ENCODE data around the gene WWC2. TPM values are rescaled to one million over a fixed set of nuclear protein-coding genes. Genes with fewer than 3 reads are reported as not detected.
"Not testable (repeated sequence)": the region's sequence is repeated elsewhere in the genome, so short reads cannot be mapped to it uniquely, and the experiment has no call there.

Gene WWC2
- total RNA-seq, 4 donors from 2014 or later = 28.2 to 38.5 (median 37.0) TPM

- WGBS = 100% methylated on average over 2 of the region's 6 CpGs
- intact Hi-C loops (cut with DNase I) = no loop called here
Observed at GRCh38 chr4:183323295-183323694, 224.2 kb downstream of the WWC2 start.

GRCh38 chr4:183324056-183324455 lies 225.0 kb downstream of the WWC2 start:
- H3K9me3 ChIP-seq; H3K36me3 ChIP-seq; H3K27me3 ChIP-seq; intact Hi-C loops (cut with DNase I); H3K27ac ChIP-seq (replicated peaks in 1 of 4); DNase-seq (ENCODE audit: extremely low spot score); H3K4me3 ChIP-seq; H3K4me1 ChIP-seq: not testable (repeated sequence)
- WGBS = 96% methylated on average over 9 of the region's 11 CpGs

More at GRCh38 chr4:183323295-183323694, 224.2 kb downstream of the WWC2 start:
- no peaks in the 10 kb centered on the region for H3K27me3 ChIP-seq
- TF ChIP-seq POLR2AphosphoS5 (IDR thresholded peaks at IDR 0.05) (no peak), EP300 (IDR thresholded peaks at IDR 0.05) (no peak), POLR2A (IDR thresholded peaks at IDR 0.05; ENCODE audit: low read depth) (no peak), CTCF (IDR thresholded peaks at IDR 0.05) (no peak)
- no peak overlapping the region for H3K4me3 ChIP-seq
- H3K4me1 ChIP-seq = peaks cover 0 to 8% (median 0%) of the 10 kb centered on the region in 4 donors
- peaks cover 0 to 10% (median 5%) of the 10 kb centered on the region in 4 donors for H3K36me3 ChIP-seq
- H3K27ac ChIP-seq (replicated peaks in 1 of 4) = no peak overlapping the region
- DNase-seq (ENCODE audit: extremely low spot score) = no peak
- H3K9me3 ChIP-seq = no peaks in the 10 kb centered on the region

GRCh38 chr4:183324619-183325018 lies 225.6 kb downstream of the WWC2 start:
- 92% methylated on average over 5 of the region's 7 CpGs for WGBS

DNA sequence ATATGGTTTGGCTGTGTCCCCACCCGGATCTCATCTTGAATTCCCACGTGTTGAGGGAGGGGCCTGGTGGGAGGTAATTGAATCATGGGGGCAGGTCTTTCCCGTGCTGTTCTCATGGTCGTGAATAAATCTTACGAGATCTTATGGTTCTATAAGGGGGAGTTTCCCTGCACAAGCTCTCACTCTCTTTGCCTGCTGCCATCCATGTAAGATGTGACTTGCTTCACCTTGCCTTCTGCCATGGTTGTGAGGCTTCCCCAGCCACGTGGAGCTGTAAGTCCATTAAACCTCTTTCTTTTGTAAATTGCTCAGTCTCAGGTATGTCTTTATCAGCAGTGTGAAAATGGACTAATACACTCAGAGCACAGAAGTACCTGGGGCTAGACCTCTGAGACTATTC lies 227.3 kb downstream of the WWC2 start:
- H3K4me3 ChIP-seq; H3K9me3 ChIP-seq; H3K27me3 ChIP-seq; H3K4me1 ChIP-seq; DNase-seq (ENCODE audit: extremely low spot score); H3K27ac ChIP-seq (replicated peaks in 1 of 4); H3K36me3 ChIP-seq; intact Hi-C loops (cut with DNase I): not testable (repeated sequence)
- WGBS = 94% methylated on average over 6 of the region's 6 CpGs

More at GRCh38 chr4:183324619-183325018, 225.6 kb downstream of the WWC2 start:
- no peaks in the 10 kb centered on the region for H3K27me3 ChIP-seq
- no peak overlapping the region for H3K4me3 ChIP-seq
- intact Hi-C loops (cut with DNase I) = no loop called here
- peaks cover 0 to 8% (median 0%) of the 10 kb centered on the region in 4 donors for H3K4me1 ChIP-seq
- TF ChIP-seq POLR2AphosphoS5 (IDR thresholded peaks at IDR 0.05) (no peak), POLR2A (IDR thresholded peaks at IDR 0.05; ENCODE audit: low read depth) (no peak), EP300 (IDR thresholded peaks at IDR 0.05) (no peak)
- H3K9me3 ChIP-seq = no peaks in the 10 kb centered on the region
- no peak overlapping the region for H3K27ac ChIP-seq (replicated peaks in 1 of 4)
- no peak for DNase-seq (ENCODE audit: extremely low spot score)
- H3K36me3 ChIP-seq = no peaks in the 10 kb centered on the region

GRCh38 chr4:183326853-183327252 lies 227.8 kb downstream of the WWC2 start:
- Histone ChIP-seq H3K36me3 (no peaks in the 10 kb centered on the region), H3K27me3 (no peaks in the 10 kb centered on the region), H3K4me3 (no peak overlapping the region), H3K4me1 (peaks cover 0 to 8% (median 2%) of the 10 kb centered on the region in 4 donors), H3K9me3 (no peaks in the 10 kb centered on the region), H3K27ac (replicated peaks in 1 of 4) (no peak overlapping the region)
- TF ChIP-seq POLR2A (IDR thresholded peaks at IDR 0.05; ENCODE audit: low read depth) (no peak), EP300 (IDR thresholded peaks at IDR 0.05) (no peak), POLR2AphosphoS5 (IDR thresholded peaks at IDR 0.05) (no peak), CTCF (IDR thresholded peaks at IDR 0.05) (no peak)
- 82% methylated on average over 2 of the region's 2 CpGs for WGBS
- intact Hi-C loops (cut with DNase I) = no loop called here
- no peak for DNase-seq (ENCODE audit: extremely low spot score)

- no peak for TF ChIP-seq EP300 (IDR thresholded peaks at IDR 0.05)
- TF ChIP-seq CTCF (IDR thresholded peaks at IDR 0.05) = no peak
- TF ChIP-seq POLR2AphosphoS5 (IDR thresholded peaks at IDR 0.05) = no peak
- no peak for TF ChIP-seq POLR2A (IDR thresholded peaks at IDR 0.05; ENCODE audit: low read depth)
- H3K36me3 ChIP-seq = no peaks in the 10 kb centered on the region
- whole genome bisulfite sequencing = 95% methylated on average over 7 of the region's 7 CpGs
- H3K9me3 ChIP-seq = no peaks in the 10 kb centered on the region
- DNase-seq (ENCODE audit: extremely low spot score) = no peak
- peaks cover 0 to 8% (median 2%) of the 10 kb centered on the region in 4 donors for H3K4me1 ChIP-seq
- H3K4me3 ChIP-seq = no peak overlapping the region
- H3K27me3 ChIP-seq = no peaks in the 10 kb centered on the region
- intact Hi-C loops (cut with DNase I) = no loop called here
- no peak overlapping the region for H3K27ac ChIP-seq (replicated peaks in 1 of 4)
Observed at GRCh38 chr4:183327827-183328226, 228.8 kb downstream of the WWC2 start.

Data from esophagus muscularis mucosa (tissue), 4 donors.